ENCODE data around the gene TBCC. TPM values are rescaled to one million over a fixed set of nuclear protein-coding genes. Genes with fewer than 3 reads are reported as not detected.

Gene TBCC
- total RNA-seq, 1 experiment from 2014 or later = 24.7 TPM

- TF ChIP-seq ZNF281 (CRISPR knock-in tag; IDR thresholded peaks at IDR 0.05) (no peak), AFF4 (CRISPR knock-in tag; IDR thresholded peaks at IDR 0.05; ENCODE audit: borderline replicate concordance) (no peak), ARID4B (CRISPR knock-in tag; IDR thresholded peaks at IDR 0.05; ENCODE audit: borderline replicate concordance) (peak; percentile 49; the same call in 1 of the 2 replicates), FOXP1 (CRISPR knock-in tag; IDR thresholded peaks at IDR 0.05; ENCODE audit: borderline replicate concordance) (0 out of 2 replicates have a peak, but pooled peaks have one; percentile 45), CBFB (CRISPR knock-in tag; IDR thresholded peaks at IDR 0.05; ENCODE audit: low read depth) (no peak), IRF2 (CRISPR knock-in tag; IDR thresholded peaks at IDR 0.05; ENCODE audit: borderline replicate concordance, low read depth) (no peak), ZBTB21 (CRISPR knock-in tag; IDR thresholded peaks at IDR 0.05; ENCODE audit: borderline replicate concordance) (no peak), ZNF423 (CRISPR knock-in tag; IDR thresholded peaks at IDR 0.05) (no peak)
These were observed at the start of gene TBCC (continued) for GRCh38 chr6:42745640-42746462.

- TF ChIP-seq JUN (CRISPR knock-in tag; IDR thresholded peaks at IDR 0.05) = no peak
- TF ChIP-seq CDX4 (CRISPR knock-in tag; IDR thresholded peaks at IDR 0.05; ENCODE audit: borderline replicate concordance) = no peak
- no peak for TF ChIP-seq ZNF219 (CRISPR knock-in tag; IDR thresholded peaks at IDR 0.05; ENCODE audit: borderline replicate concordance)
- no peak for TF ChIP-seq TP53 (CRISPR knock-in tag; IDR thresholded peaks at IDR 0.05)
- no peak for TF ChIP-seq ZNF263 (CRISPR knock-in tag; IDR thresholded peaks at IDR 0.05; ENCODE audit: low read depth)
- H3K9me3 Mint-ChIP-seq = no peaks in the 10 kb centered on the region
- peaks cover 13% of the 10 kb centered on the region for H3K4me1 Mint-ChIP-seq
- ChIA-PET CTCF (no interaction called here), POLR2A (no interaction called here)
- ATAC-seq = no peak
- no peak for DNase-seq (ENCODE audit: low spot score)
- H3K27me3 Mint-ChIP-seq (ENCODE audit: low read depth) = no peaks in the 10 kb centered on the region
- H3K27ac Mint-ChIP-seq = no peak overlapping the region
- no peak overlapping the region for H3K4me3 Mint-ChIP-seq
- no peaks in the 10 kb centered on the region for H3K36me3 Mint-ChIP-seq
These were observed 49.7 kb upstream of the TBCC start for GRCh38 chr6:42795651-42796050.
